HepG2 (cell line): Measurements from ENCODE around the gene DMTF1. TPM values are rescaled to one million over a fixed set of nuclear protein-coding genes. Genes with fewer than 3 reads are reported as not detected.
A peak's percentile ranks its signal among the peaks of the same experiment; 100 is the strongest.

Source experiments
- E2F5 ChIP-seq: sonication (generic); formaldehyde crosslinking; conservative IDR thresholded peaks from 2 replicates; pipeline ENCODE4 v1.4.0; 2020; ENCODE audit warnings: missing genetic modification reagents
- HES4 ChIP-seq: sonication (generic); formaldehyde crosslinking; IDR thresholded peaks from 2 replicates; pipeline ENCODE4 v1.9.0; 2021; ENCODE audit warnings: mild to moderate bottlenecking, missing genetic modification reagents, borderline replicate concordance
- KDM4B ChIP-seq: sonication (generic); formaldehyde crosslinking; IDR thresholded peaks from 2 replicates; pipeline ENCODE4 v1.4.0; 2020; ENCODE audit warnings: missing genetic modification reagents
- MBD4 ChIP-seq: IDR thresholded peaks from 2 replicates; pipeline ENCODE4 v1.6.1; 2012; ENCODE audit warnings: low read length, inconsistent platforms, borderline replicate concordance
- RARG ChIP-seq: sonication (generic); formaldehyde crosslinking; IDR thresholded peaks from 2 replicates; pipeline ENCODE4 v1.4.0; 2020; ENCODE audit warnings: low read depth, mild to moderate bottlenecking, missing genetic modification reagents
- RXRB ChIP-seq: IDR thresholded peaks from 2 replicates; pipeline ENCODE4 v1.6.1; 2016; ENCODE audit warnings: borderline replicate concordance, missing genetic modification reagents, missing compliant biosample characterization
- SMAD3 ChIP-seq: sonication (generic); formaldehyde crosslinking; IDR thresholded peaks from 2 replicates; pipeline ENCODE4 v1.4.0; 2020; ENCODE audit warnings: missing genetic modification reagents
- TCF7 ChIP-seq: sonication (generic); IDR thresholded peaks from 2 replicates; pipeline ENCODE4 v1.6.1; 2016; ENCODE audit warnings: antibody characterized with exemption, low read depth
- ZBTB43 ChIP-seq: sonication (generic); formaldehyde crosslinking; conservative IDR thresholded peaks from 2 replicates; pipeline ENCODE4 v1.4.0; 2020; ENCODE audit warnings: missing genetic modification reagents
- ZBTB46 ChIP-seq: sonication (generic); formaldehyde crosslinking; IDR thresholded peaks from 2 replicates; pipeline ENCODE4 v1.4.0; 2020; ENCODE audit warnings: mild to moderate bottlenecking, missing genetic modification reagents, borderline replicate concordance
- ZBTB7A ChIP-seq: sonication (generic); formaldehyde crosslinking; IDR thresholded peaks from 2 replicates; pipeline ENCODE4 v1.8.0; 2022; ENCODE audit warnings: mild to moderate bottlenecking, missing genetic modification reagents
- ZNF468 ChIP-seq: sonication (generic); formaldehyde crosslinking; IDR thresholded peaks from 2 replicates; pipeline ENCODE4 v1.8.0; 2022; ENCODE audit warnings: mild to moderate bottlenecking, moderate library complexity, missing genetic modification reagents
- ZNF484 ChIP-seq: sonication (generic); formaldehyde crosslinking; IDR thresholded peaks from 2 replicates; pipeline ENCODE4 v1.5.1; 2020; ENCODE audit warnings: mild to moderate bottlenecking, low read depth, missing genetic modification reagents, borderline replicate concordance
- ZNF564 ChIP-seq: sonication (generic); formaldehyde crosslinking; IDR thresholded peaks from 2 replicates; pipeline ENCODE4 v1.8.1; 2023; ENCODE audit warnings: mild to moderate bottlenecking, missing genetic modification reagents
- ZNF691 ChIP-seq: sonication (generic); formaldehyde crosslinking; IDR thresholded peaks from 2 replicates; pipeline ENCODE4 v1.4.0; 2020; ENCODE audit warnings: missing genetic modification reagents, low read depth, mild to moderate bottlenecking, borderline replicate concordance
- polyA plus RNA-seq, 8 experiments: library from polyadenylated mRNA; depleted of rRNA in 3 of 8; stranded (reverse) in 7 of 8; unstranded in 1 of 8; fragments of >200 nt; fragmentation: Illumina TruSeq in 4 of 8; extraction: Trizol in 4 of 8; gene quantifications; 2 replicates each; pipeline versions ENCODE4 v1.2.1 to v1.2.3, GENCODE V29; 2011 to 2016; ENCODE audit warnings: low read depth in 4 of 8, missing spikeins in 1 of 8, mixed read lengths in 1 of 8; ENCODE audit not compliant: insufficient read depth in 1 of 8
- total RNA-seq, 5 experiments: library from RNA; depleted of rRNA; stranded (reverse); fragments of >200 nt; fragmentation: Illumina TruSeq; extraction: Trizol; gene quantifications; 2 replicates each; pipeline ENCODE4 v1.2.3, GENCODE V29; 2016; ENCODE audit warnings: low read depth in 1 of 5
- TF ChIP-seq, protein P1 (sequence below): sonication (generic); formaldehyde crosslinking; IDR thresholded peaks from 2 replicates; pipeline ENCODE4 v1.4.0; 2020; ENCODE audit warnings: missing genetic modification reagents, borderline replicate concordance
- TF ChIP-seq, protein P2 (sequence below): IDR thresholded peaks from 2 replicates; pipeline ENCODE4 v1.6.1; 2012; ENCODE audit warnings: low read length, improper control_type of control experiment

DMTF1 gene
- total and polyA plus RNA-seq, 2 of the 13 experiments (the other 11 are each of a cell fraction or from before 2014, with no cell fraction given), result 45.8 to 132 TPM

DNA sequence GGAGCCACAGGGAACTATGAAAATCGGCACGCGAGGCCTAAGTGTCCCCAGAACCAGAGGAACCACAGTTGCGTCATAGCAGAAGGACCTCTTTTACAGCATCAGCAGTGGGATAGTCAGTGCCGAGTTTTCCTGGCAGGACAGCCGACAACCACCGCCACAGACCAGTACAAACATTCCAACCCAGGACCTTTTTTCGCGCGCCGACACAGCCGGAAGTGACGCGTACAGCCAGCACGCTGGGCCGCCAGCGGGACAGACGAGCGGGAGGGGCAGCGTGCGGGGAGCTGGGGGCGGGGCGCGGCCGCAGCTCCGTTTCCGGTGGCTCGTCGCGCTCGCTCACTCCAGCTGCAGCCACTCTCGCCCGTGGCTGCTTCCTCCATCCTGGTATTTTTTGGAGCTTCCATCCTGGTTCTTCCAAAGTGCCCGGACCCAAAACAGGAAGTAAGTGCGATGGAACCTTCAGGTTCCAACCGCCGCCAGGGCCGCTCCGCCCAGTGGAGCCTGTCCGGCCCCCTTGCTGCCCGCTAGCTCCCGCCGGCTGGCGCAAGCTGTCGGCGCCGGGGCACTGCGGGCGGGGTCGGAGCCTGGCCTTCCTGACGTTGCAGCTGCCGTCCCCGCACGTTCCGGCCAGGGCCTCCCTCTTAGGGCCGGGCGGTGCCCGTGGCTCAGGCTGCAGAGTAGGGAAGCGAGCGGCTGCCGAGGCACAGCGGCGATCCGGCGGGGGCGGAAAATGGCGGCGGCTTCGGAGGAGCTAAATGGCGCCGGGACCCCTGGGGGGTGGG lies at the start of gene DMTF1 (continued):
- TF ChIP-seq, protein P1, sequence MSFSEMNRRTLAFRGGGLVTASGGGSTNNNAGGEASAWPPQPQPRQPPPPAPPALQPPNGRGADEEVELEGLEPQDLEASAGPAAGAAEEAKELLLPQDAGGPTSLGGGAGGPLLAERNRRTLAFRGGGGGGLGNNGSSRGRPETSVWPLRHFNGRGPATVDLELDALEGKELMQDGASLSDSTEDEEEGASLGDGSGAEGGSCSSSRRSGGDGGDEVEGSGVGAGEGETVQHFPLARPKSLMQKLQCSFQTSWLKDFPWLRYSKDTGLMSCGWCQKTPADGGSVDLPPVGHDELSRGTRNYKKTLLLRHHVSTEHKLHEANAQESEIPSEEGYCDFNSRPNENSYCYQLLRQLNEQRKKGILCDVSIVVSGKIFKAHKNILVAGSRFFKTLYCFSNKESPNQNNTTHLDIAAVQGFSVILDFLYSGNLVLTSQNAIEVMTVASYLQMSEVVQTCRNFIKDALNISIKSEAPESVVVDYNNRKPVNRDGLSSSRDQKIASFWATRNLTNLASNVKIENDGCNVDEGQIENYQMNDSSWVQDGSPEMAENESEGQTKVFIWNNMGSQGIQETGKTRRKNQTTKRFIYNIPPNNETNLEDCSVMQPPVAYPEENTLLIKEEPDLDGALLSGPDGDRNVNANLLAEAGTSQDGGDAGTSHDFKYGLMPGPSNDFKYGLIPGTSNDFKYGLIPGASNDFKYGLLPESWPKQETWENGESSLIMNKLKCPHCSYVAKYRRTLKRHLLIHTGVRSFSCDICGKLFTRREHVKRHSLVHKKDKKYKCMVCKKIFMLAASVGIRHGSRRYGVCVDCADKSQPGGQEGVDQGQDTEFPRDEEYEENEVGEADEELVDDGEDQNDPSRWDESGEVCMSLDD (CRISPR knock-in tag), result no peak; the same call in 1 of the 2 replicates
- TF ChIP-seq KDM4B (CRISPR knock-in tag), result no peak; the same call in 1 of the 2 replicates
- TF ChIP-seq HES4, result no peak; the same call in 1 of the 2 replicates
- TF ChIP-seq RARG (CRISPR knock-in tag), result no peak
- peak; percentile 73 for TF ChIP-seq ZBTB7A (CRISPR knock-in tag)
- peak; percentile 67; the same call in 1 of the 2 replicates for TF ChIP-seq ZNF564 (CRISPR knock-in tag)
- no peak for TF ChIP-seq ZNF468 (CRISPR knock-in tag)
- 0 out of 2 replicates have a peak, but pooled peaks have one; percentile 20 for TF ChIP-seq RXRB (CRISPR knock-in tag)
- TF ChIP-seq, protein P2, sequence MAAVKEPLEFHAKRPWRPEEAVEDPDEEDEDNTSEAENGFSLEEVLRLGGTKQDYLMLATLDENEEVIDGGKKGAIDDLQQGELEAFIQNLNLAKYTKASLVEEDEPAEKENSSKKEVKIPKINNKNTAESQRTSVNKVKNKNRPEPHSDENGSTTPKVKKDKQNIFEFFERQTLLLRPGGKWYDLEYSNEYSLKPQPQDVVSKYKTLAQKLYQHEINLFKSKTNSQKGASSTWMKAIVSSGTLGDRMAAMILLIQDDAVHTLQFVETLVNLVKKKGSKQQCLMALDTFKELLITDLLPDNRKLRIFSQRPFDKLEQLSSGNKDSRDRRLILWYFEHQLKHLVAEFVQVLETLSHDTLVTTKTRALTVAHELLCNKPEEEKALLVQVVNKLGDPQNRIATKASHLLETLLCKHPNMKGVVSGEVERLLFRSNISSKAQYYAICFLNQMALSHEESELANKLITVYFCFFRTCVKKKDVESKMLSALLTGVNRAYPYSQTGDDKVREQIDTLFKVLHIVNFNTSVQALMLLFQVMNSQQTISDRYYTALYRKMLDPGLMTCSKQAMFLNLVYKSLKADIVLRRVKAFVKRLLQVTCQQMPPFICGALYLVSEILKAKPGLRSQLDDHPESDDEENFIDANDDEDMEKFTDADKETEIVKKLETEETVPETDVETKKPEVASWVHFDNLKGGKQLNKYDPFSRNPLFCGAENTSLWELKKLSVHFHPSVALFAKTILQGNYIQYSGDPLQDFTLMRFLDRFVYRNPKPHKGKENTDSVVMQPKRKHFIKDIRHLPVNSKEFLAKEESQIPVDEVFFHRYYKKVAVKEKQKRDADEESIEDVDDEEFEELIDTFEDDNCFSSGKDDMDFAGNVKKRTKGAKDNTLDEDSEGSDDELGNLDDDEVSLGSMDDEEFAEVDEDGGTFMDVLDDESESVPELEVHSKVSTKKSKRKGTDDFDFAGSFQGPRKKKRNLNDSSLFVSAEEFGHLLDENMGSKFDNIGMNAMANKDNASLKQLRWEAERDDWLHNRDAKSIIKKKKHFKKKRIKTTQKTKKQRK, result no peak
- no peak for TF ChIP-seq MBD4
- TF ChIP-seq E2F5 (CRISPR knock-in tag), result peak; percentile 95
- no peak for TF ChIP-seq ZNF484
- TF ChIP-seq TCF7, result peak; percentile 8; the same call in 1 of the 2 replicates
- no peak for TF ChIP-seq ZBTB43 (CRISPR knock-in tag)
- peak; percentile 83 for TF ChIP-seq ZNF691 (CRISPR knock-in tag)
- TF ChIP-seq SMAD3 (CRISPR knock-in tag), result no peak
- 0 out of 2 replicates have a peak, but pooled peaks have one; percentile 72 for TF ChIP-seq ZBTB46
